Measurements from ENCODE around the gene EIF4E1B. TPM values are rescaled to one million over a fixed set of nuclear protein-coding genes. Genes with fewer than 3 reads are reported as not detected.
"Not testable (repeated sequence)": the region's sequence is repeated elsewhere in the genome, so short reads cannot be mapped to it uniquely, and the experiment has no call there.

Gene EIF4E1B
- total and polyA plus RNA-seq, 12 donors: not detected

GRCh38 chr5:176588297-176588696, 42.2 kb upstream of the EIF4E1B start:
- H3K4me1 ChIP-seq: no peaks in the 10 kb centered on the region
- intact Hi-C loops (cut with DNase I): no loop called here
- ATAC-seq: no peak

DNA sequence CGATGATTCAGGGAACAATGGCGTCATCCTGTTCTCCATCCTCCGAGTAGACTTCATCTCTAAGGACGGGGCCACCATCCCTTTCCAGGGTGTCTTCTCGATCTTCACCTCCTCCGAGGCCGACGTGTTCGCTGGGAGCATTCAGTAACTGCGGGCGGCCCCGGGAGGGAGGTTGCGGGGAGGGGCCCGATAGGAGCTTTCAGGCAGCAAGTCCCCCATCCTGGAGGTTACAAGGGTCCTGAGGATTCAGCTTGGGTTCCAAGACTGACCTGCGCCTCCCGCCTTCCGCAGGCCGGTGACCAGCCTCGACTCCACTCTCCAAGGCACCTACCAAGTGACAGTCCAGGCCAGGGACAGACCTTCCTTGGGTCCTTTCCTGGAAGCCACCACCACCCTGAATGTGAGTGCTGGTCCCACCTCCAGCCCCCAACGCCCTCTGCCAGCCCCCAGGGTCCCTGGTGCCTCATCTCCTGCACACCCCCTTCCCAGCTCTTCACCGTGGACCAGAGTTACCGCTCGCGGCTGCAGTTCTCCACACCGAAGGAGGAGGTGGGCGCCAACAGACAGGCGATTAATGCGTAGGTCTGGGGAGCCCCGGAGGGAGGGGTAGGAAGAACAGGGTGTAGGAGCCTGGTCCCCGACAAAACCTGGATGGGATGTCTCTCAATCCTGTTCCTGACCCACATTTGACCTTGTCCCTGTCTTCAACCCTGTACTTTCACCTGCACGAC, 41.3 kb upstream of the EIF4E1B start:
- intact Hi-C loops (cut with DNase I): no loop called here
- ATAC-seq: no peak
- no peaks in the 10 kb centered on the region for H3K36me3 ChIP-seq
- TF ChIP-seq CTCF (IDR thresholded peaks at IDR 0.05): no peak
- no peaks in the 10 kb centered on the region for H3K4me1 ChIP-seq
- no peak for DNase-seq
- H3K9me3 ChIP-seq: peaks cover 0 to 25% (median 8%) of the 10 kb centered on the region in 11 donors
- no peak overlapping the region for H3K27ac ChIP-seq
- H3K4me3 ChIP-seq: no peak overlapping the region
- 87 to 88% methylated on average over 31 of the region's 31 CpGs for WGBS, 2 donors
- H3K27me3 ChIP-seq: no peaks in the 10 kb centered on the region

More at GRCh38 chr5:176588297-176588696, 42.2 kb upstream of the EIF4E1B start:
- Histone ChIP-seq H3K9me3 (peaks cover 0 to 27% (median 8%) of the 10 kb centered on the region in 11 donors), H3K27me3 (no peaks in the 10 kb centered on the region), H3K4me3 (no peak overlapping the region), H3K36me3 (no peaks in the 10 kb centered on the region), H3K27ac (no peak overlapping the region)
- no peak for TF ChIP-seq CTCF (IDR thresholded peaks at IDR 0.05)
- no peak for DNase-seq

GRCh38 chr5:176590035-176590717, 40.3 kb upstream of the EIF4E1B start:
- H3K36me3 ChIP-seq: no peaks in the 10 kb centered on the region
- intact Hi-C loops (cut with DNase I): loop anchor here in 1 of 10 donors (10.0 kb wide), 1 partner anchor 175 kb away; the partner anchor contains the start of gene CLTB
- no peak for ATAC-seq
- no peak overlapping the region for H3K4me3 ChIP-seq
- no peak for DNase-seq
- TF ChIP-seq CTCF (IDR thresholded peaks at IDR 0.05): no peak
- H3K27me3 ChIP-seq: peaks cover 0 to 7% (median 0%) of the 10 kb centered on the region in 7 donors
- 82 to 85% methylated on average over 15 to 17 of the region's 17 CpGs for WGBS, 2 donors
- H3K4me1 ChIP-seq: no peaks in the 10 kb centered on the region
- peaks cover 0 to 15% (median 0%) of the 10 kb centered on the region in 11 donors for H3K9me3 ChIP-seq
- H3K27ac ChIP-seq: no peak overlapping the region

- H3K36me3 ChIP-seq, ATAC-seq, H3K4me1 ChIP-seq, H3K4me3 ChIP-seq, H3K27ac ChIP-seq, H3K9me3 ChIP-seq, DNase-seq: not testable (repeated sequence)
- intact Hi-C loops (cut with DNase I): loop anchor here in 1 of 10 donors (10.0 kb wide), 1 partner anchor 177 kb away; the partner anchor contains the start of gene CLTB
- WGBS, 2 donors: 51 to 86% methylated on average over 1 to 2 of the region's 2 CpGs
- peaks cover 0 to 16% (median 8%) of the 10 kb centered on the region in 7 donors for H3K27me3 ChIP-seq
These were observed 38.8 kb upstream of the EIF4E1B start for GRCh38 chr5:176591667-176592066.

All from heart right ventricle (tissue), 16 donors.